ENCODE measurements around the gene LRFN4. TPM values are rescaled to one million over a fixed set of nuclear protein-coding genes. Genes with fewer than 3 reads are reported as not detected.

LRFN4 gene
- total RNA-seq, 1 experiment from 2014 or later, result 56.7 TPM

DNA sequence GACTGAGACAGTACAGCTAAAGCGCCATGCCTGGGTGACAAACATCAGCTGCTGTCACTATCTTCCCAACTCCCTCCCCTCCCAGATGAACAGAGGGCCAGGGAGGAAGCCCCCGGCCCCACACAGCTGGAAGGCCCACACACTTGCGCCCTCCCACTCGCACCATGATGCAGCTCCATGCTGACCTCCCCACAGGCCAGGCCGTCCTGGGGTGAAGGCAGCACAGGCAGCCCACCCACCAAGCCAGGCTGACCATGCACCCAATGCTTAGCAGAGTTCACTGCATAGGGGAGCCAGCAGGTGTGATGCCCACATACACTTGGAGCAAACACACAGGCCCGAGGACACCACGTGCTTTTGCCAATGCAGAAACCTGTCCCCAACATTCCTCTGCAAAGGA is 22.1 kb downstream of the LRFN4 start:
- POLR2A ChIA-PET, result no interaction called here
- DNase-seq (ENCODE audit: low read depth, low spot score), result no peak
- no peaks in the 10 kb centered on the region for H3K27me3 ChIP-seq (ENCODE audit: control insufficient read depth, insufficient read depth, low read length)
- CTCF ChIA-PET, result no interaction called here
- H3K36me3 ChIP-seq (ENCODE audit: control insufficient read depth, insufficient read depth, low read length), result no peaks in the 10 kb centered on the region
- no TSS peak for BruUV-seq (replicated peaks)
- TF ChIP-seq POLR2AphosphoS5 (IDR thresholded peaks at IDR 0.05; ENCODE audit: low read depth, low read length) (no peak), TCF7L2 (IDR thresholded peaks at IDR 0.05; ENCODE audit: low read depth, low read length) (no peak), SIN3A (IDR thresholded peaks at IDR 0.05; ENCODE audit: borderline replicate concordance, insufficient read depth, low read depth, low read length) (no peak)
- TF ChIP-seq, protein P1, sequence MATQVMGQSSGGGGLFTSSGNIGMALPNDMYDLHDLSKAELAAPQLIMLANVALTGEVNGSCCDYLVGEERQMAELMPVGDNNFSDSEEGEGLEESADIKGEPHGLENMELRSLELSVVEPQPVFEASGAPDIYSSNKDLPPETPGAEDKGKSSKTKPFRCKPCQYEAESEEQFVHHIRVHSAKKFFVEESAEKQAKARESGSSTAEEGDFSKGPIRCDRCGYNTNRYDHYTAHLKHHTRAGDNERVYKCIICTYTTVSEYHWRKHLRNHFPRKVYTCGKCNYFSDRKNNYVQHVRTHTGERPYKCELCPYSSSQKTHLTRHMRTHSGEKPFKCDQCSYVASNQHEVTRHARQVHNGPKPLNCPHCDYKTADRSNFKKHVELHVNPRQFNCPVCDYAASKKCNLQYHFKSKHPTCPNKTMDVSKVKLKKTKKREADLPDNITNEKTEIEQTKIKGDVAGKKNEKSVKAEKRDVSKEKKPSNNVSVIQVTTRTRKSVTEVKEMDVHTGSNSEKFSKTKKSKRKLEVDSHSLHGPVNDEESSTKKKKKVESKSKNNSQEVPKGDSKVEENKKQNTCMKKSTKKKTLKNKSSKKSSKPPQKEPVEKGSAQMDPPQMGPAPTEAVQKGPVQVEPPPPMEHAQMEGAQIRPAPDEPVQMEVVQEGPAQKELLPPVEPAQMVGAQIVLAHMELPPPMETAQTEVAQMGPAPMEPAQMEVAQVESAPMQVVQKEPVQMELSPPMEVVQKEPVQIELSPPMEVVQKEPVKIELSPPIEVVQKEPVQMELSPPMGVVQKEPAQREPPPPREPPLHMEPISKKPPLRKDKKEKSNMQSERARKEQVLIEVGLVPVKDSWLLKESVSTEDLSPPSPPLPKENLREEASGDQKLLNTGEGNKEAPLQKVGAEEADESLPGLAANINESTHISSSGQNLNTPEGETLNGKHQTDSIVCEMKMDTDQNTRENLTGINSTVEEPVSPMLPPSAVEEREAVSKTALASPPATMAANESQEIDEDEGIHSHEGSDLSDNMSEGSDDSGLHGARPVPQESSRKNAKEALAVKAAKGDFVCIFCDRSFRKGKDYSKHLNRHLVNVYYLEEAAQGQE (IDR thresholded peaks at IDR 0.05; ENCODE audit: insufficient read depth in 1 of 2, low read depth in 2 of 2, low read length in 1 of 2), result no peak
- TF ChIP-seq, protein P2, sequence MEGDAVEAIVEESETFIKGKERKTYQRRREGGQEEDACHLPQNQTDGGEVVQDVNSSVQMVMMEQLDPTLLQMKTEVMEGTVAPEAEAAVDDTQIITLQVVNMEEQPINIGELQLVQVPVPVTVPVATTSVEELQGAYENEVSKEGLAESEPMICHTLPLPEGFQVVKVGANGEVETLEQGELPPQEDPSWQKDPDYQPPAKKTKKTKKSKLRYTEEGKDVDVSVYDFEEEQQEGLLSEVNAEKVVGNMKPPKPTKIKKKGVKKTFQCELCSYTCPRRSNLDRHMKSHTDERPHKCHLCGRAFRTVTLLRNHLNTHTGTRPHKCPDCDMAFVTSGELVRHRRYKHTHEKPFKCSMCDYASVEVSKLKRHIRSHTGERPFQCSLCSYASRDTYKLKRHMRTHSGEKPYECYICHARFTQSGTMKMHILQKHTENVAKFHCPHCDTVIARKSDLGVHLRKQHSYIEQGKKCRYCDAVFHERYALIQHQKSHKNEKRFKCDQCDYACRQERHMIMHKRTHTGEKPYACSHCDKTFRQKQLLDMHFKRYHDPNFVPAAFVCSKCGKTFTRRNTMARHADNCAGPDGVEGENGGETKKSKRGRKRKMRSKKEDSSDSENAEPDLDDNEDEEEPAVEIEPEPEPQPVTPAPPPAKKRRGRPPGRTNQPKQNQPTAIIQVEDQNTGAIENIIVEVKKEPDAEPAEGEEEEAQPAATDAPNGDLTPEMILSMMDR (IDR thresholded peaks at IDR 0.05), result no peak
- no peak overlapping the region for H3K27ac ChIP-seq (ENCODE audit: low read length)
- no peak overlapping the region for H3K4me3 ChIP-seq (ENCODE audit: low read depth in 2 of 2, low read length in 2 of 2)
- intact Hi-C loops (cut with micrococcal nuclease; ENCODE audit: unreplicated experiment) (no loop called here), in situ Hi-C loops (cut with HindIII; ENCODE audit: low pct_unique_long_range_greater_than_20kb, low sequenced_read_pairs) (no loop called here)
- peaks cover 28% of the 10 kb centered on the region for H3K4me1 ChIP-seq (ENCODE audit: control insufficient read depth, insufficient read depth, low read length)
- ATAC-seq, result no peak
- H3K9me3 ChIP-seq (ENCODE audit: control insufficient read depth, insufficient read depth, low read depth, low read length), result no peaks in the 10 kb centered on the region

DNA sequence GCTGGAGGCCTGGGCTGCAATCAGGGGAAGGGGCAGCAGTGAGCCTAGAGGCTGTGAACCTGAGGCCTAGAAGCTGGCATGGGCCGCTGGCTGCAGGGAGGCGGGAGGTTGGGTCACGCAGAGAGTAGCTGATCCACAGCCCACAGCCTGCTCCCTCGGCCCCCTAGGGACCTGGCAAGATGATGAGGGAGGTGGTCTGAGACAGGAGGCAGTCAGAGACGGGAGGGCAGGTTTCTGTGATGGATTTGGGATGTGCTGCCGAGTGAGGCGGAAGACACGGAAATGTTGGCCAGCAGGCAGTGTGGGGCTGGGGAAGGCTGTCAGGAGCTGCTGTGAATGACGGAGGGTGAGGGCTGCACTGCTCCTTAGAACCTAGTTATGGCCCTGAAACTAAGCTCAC is 22.7 kb downstream of the LRFN4 start:
- POLR2A ChIA-PET, result no interaction called here
- in situ Hi-C loops (cut with HindIII; ENCODE audit: low pct_unique_long_range_greater_than_20kb, low sequenced_read_pairs) (no loop called here), intact Hi-C loops (cut with micrococcal nuclease; ENCODE audit: unreplicated experiment) (no loop called here)
- no peak for ATAC-seq
- no peak overlapping the region for H3K4me3 ChIP-seq (ENCODE audit: low read depth in 2 of 2, low read length in 2 of 2)
- CTCF ChIA-PET, result no interaction called here
- BruUV-seq (replicated peaks), result no TSS peak
- H3K27me3 ChIP-seq (ENCODE audit: control insufficient read depth, insufficient read depth, low read length), result no peaks in the 10 kb centered on the region
- H3K4me1 ChIP-seq (ENCODE audit: control insufficient read depth, insufficient read depth, low read length), result peaks cover 28% of the 10 kb centered on the region
- H3K36me3 ChIP-seq (ENCODE audit: control insufficient read depth, insufficient read depth, low read length), result no peaks in the 10 kb centered on the region
- TF ChIP-seq, protein P1 (IDR thresholded peaks at IDR 0.05; ENCODE audit: insufficient read depth in 1 of 2, low read depth in 2 of 2, low read length in 1 of 2), result no peak
- TF ChIP-seq POLR2AphosphoS5 (IDR thresholded peaks at IDR 0.05; ENCODE audit: low read depth, low read length), result no peak
- no peak for TF ChIP-seq TCF7L2 (IDR thresholded peaks at IDR 0.05; ENCODE audit: low read depth, low read length)
- TF ChIP-seq, protein P2 (IDR thresholded peaks at IDR 0.05), result no peak
- no peak for TF ChIP-seq SIN3A (IDR thresholded peaks at IDR 0.05; ENCODE audit: borderline replicate concordance, insufficient read depth, low read depth, low read length)
- DNase-seq (ENCODE audit: low read depth, low spot score), result no peak
- H3K9me3 ChIP-seq (ENCODE audit: control insufficient read depth, insufficient read depth, low read depth, low read length), result no peaks in the 10 kb centered on the region
- H3K27ac ChIP-seq (ENCODE audit: low read length), result no peak overlapping the region
